GM13976 (cell line): ENCODE results near the gene KTI12.

ENCODE experiments used
- DNase-seq: peaks from one replicate; pipeline ENCODE4 v3.0.0; 2012; ENCODE audit warnings: low spot score
- CTCF ChIP-seq: IDR thresholded peaks from 2 replicates; pipeline ENCODE4 v1.5.1; 2012; ENCODE audit warnings: borderline replicate concordance, mild to moderate bottlenecking; ENCODE audit not compliant: insufficient read depth; ENCODE audit errors: extremely low read depth, missing control alignments, control extremely low read depth
- in situ Hi-C: fragments of 300-500 bp; cut with MboI; formaldehyde crosslinking; loops from one replicate; pipeline ENCODE4 v1.12.0; 2022; ENCODE audit warnings: low sequenced_read_pairs, mixed read lengths, inconsistent platforms; ENCODE audit not compliant: unreplicated experiment

KTI12 gene

DNA sequence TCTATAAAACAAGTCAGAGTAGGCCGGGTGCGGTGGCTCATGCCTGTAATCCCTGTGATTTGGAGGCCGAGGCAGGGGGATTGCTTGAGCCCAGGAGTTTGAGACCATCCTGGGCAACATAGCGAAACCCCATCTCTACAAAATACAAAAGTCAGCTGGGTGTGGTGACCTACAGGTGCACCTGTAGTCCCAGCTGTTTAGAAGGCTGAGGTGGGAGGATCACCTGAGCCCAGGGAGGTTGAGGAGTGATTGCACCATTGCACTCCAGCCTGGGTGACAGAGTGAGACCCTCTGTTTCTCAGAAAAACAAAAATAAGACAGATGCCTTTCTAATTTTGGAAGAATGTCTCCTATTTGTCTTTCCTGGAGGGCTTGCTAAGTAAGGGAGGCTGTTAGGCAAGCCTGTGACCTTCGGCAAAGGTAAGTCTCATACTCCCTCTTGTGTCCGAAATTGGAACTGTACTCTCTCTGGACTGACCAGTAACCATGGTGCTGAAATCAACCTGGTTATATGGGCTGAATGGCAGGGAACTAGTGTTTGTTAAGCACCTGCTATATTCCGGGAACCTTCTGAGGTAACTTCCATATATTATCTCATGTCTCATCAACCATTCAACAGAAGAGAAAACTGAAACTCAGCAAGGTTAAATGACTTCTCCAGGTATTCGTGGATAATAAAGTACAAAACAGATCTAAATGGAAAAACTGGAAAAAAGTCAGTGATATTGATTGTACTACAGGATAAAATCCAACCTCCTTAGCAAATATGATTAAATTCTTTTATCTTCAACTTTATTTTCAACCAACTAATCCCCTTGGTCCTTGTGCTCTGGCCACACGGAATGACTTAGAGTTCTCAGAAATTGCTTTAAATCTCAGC lies 31.3 kb downstream of the KTI12 start:
- TF ChIP-seq CTCF, result peak; percentile 75
- in situ Hi-C loops, result loop anchor here (10.0 kb wide), 1 partner anchor 97 kb away; no protein-coding TSS in a partner anchor
- peak; percentile 87 for DNase-seq

DNA sequence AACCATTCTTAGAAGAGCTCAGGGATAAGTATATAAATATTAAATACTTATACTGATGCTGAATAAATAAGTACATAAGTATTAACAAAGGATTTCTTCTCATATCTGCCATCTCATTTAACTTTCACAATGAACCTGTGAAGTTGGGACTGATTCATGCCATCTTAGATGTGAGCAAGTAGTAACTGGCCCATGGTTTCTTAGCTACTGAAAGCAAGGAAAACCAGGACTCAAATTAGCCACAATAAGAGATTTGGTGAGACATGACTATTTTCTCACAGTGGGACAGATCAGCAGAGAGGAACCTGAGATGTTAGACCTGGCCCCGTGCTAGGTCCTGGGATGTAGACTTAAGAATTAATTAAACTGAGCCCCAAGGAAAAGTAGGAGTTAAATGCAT lies 34.9 kb downstream of the KTI12 start:
- DNase-seq, result no peak
- TF ChIP-seq CTCF, result no peak
- in situ Hi-C loops, result loop anchor here (25.0 kb wide), 1 partner anchor 89 kb away; no protein-coding TSS in a partner anchor

GRCh38 chr1:51997974-51998382 lies 35.6 kb downstream of the KTI12 start:
- DNase-seq, result no peak
- no peak for TF ChIP-seq CTCF
- in situ Hi-C loops, result loop anchor here (25.0 kb wide), 1 partner anchor 89 kb away; no protein-coding TSS in a partner anchor

DNA sequence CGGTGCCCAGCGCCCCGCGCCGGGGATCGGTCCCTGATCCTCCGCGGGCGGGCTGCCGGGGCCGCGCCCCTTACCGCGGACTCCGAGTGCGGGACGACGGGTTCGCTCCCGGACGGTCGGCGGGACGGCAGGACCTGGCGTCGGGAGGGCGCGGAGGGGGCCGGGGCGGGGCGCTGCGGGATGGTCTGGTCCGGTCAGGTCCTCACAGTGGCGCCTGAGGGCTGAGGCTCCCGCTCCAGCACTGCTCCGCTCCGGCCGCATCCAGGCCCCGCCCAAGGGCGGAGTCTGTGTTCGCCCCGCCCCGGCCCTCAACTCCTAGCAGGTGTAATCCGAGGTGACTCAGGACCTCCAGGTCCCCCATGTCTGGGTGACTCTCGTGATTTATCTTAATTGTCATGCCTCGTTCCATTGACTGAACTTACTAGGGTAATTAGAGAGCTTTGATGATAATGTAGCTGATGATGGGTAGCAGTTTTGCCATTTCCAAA lies 43.1 kb downstream of the KTI12 start, which contains the start of gene RAB3B:
Gene RAB3B, minus strand, starts transcription at position 223 of the 488 bp plus-strand sequence. CDS start 13,583 bp downstream, outside the sequence.
- peak; percentile 86 for DNase-seq
- in situ Hi-C loops, result loop anchor here (25.0 kb wide), 1 partner anchor 97 kb away; no protein-coding TSS in a partner anchor
- TF ChIP-seq CTCF, result no peak

DNA sequence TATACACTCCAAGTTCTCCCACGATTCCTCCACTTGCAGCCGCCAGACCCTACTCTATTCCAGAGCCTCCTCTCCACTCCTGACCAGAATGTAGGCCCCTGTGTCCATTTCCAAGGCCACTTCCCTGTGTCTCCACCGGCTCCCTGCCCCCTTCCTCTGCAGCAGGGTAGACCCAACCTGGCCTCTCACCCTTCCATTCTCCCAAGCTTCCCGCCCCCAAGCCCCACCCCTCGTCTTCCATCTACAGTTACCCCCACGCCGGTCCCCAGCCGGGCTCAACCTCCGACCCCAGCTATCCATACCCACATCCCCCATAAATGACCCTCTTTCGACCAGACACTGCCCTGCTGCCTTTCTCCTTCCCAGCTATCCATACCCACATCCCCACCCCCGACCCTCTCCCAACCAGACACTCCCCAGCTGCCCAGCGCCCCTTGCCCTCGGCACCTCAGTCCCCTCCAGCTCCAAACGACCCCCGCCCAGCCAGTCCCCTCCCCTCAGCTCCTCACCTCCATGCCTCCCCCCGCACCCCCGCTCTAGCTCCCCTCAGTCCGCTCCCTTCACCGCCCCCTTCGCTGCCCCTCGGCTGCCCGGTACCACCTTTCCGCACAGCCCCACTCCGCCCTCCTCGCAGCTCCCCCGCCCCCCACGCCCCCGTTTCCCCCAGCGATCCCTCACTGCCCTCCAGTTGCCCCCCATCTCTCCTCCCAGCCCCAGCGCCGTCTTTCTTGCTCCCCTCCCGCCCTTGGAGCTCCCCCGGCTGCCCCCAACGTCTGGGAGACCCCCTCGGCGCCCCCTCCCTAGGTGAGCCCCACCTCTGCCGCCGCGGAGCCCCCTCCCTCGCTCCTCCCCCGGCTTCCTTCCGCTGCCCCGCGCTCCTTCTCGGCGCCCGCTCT lies 43.8 kb downstream of the KTI12 start:
- in situ Hi-C loops, result loop anchor here (25.0 kb wide), 1 partner anchor 97 kb away; no protein-coding TSS in a partner anchor
- no peak for DNase-seq
- TF ChIP-seq CTCF, result no peak

DNA sequence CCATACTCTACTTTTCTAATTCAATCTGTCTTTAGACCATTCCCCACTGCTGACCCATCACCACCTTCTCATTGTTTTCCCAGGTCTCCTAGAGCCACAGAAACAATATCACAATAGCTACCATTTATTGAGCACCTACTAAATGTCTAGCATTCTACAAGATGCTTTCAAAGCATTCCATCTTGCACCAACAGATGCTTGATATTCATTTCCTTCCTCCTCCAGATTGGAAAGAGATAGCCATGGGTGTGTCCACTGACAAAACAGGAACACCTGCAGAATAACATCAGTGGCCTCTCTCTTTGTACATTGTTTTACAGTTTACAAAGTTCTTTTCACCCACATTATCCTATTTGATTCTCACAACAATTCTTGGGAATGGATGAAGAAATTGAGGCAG lies 45.4 kb downstream of the KTI12 start:
- in situ Hi-C loops, result loop anchor here (25.0 kb wide), 1 partner anchor 99 kb away; no protein-coding TSS in a partner anchor
- DNase-seq, result no peak
- no peak for TF ChIP-seq CTCF
